Right forelimb (tissue), 1 donor: ENCODE measurements around the gene IZUMO1R.
"Not testable (repeated sequence)": the region's sequence is repeated elsewhere in the genome, so short reads cannot be mapped to it uniquely, and the experiment has no call there.

Experiments used
- DNase-seq: peaks from one replicate; pipeline ENCODE4 v3.0.0-alpha.2; 2018

Gene IZUMO1R

DNA sequence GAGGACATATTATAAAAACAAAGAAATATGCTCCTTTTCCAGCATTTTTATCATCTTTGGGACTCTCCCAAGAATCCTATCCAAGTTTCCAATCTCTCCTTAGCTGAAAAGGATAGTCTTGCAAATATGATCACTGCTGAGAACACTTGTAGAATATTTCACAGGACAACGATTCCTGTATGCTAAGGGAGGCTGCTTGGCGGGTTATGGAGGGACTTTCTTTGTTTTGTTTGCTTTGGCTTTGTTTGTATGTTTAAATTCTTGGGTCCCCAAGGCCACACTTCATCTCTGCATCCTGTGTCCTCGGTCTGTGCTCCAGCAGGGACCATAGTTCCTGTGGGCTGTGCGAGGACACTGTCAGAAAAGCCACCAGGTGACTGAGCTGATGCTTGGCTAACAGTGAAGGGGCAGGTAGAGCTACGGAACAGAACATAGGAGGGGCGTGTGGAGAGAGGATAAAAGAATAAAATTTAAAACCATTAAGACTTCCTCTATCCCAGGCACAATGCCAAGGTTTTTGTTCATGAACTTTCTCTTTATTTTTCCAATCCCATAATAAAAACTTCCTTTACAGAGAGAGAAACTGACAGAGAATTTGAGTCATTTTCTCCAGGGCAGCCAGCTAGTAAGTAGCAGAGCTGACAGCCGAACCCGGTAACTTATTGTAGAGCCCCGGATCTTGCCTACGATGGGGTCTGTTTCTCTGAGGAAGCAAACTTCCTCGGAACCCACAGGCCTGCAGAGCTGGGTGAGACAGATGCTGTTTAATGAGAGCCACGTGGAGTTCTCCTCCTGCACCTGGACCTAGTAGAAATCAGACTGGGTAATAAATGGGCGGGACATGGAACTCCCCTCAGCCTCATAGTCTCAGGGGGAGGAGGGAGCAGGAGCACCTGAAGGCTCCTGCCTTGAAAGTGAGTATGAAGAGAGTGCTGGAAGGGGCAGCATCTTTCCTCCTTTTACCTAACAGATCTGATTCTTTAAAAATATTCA, at the start of gene IZUMO1R:
TSS of gene IZUMO1R (plus strand) at position 615 of the 993 bp plus-strand sequence. CDS start 1,057 bp downstream, outside the sequence.
- DNase-seq: peak; percentile 63

DNA sequence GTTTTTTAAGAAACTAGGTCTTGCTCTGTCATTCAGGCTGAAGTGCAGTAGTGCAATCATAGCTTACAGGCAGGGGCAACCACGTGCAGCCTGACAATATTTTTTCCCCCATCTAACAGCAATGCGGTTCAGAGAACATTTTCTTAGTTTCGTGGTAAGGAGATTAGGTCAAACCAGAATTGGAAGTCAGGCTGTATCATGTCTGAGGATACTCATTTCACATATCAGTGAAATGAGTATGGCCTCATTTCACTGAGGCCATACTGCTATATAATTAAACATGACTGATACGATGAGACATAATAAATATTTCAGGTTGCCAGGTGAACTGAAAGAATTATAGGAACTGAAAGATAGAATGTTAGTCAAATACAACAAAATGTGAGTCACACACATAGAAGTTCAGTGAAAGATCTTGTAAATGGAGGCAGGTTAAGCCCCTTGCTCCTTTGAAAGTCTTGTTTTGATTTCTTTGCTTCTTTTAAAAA, 32.5 kb upstream of the IZUMO1R start:
- no peak for DNase-seq

DNA sequence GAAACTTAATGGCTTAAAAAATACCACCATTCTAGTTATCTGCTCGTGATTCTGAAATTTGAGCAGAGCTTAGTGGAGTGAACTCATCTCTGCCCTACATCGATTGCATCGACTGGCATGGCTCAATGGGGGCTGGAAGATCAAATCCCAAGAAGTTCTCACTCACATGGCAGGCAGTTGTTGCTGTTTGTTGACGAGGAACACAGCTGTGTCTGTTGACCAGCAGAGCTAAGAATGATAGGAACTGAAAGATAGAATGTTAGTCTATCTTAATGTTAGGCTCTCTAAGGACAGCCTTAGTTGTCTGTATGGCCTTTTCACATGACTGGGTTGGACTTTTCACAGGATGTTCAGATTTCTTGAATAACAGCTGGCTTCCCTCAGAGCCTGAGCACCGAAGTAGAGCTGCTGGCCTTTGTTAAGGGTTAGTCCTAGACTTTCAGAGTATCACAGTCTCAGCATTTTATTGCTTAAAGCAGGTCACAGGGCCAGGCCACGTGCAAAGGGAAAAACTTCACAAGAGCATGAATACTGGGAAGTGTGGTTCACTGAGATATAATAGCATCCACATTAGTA, 31.6 kb upstream of the IZUMO1R start:
- no peak for DNase-seq

DNA sequence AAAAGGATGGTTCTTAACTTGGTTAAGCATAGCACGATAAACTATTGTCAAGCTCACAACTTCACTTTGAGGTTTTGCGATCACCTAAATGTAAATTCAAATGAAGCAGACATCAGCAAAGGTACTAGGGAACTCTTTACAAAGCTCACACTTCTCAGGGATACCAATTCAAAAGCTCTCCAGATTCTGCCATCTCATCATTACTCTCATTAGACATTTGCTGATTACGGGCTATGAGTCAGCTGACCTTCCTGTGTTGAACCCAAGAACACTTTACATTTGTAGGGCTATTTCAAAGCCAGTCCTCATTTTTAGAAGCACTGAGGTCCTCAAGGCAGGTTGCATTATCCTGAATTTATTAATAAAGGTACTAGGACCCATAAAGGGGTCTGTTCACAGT, 28.4 kb upstream of the IZUMO1R start:
- DNase-seq: no peak

DNA sequence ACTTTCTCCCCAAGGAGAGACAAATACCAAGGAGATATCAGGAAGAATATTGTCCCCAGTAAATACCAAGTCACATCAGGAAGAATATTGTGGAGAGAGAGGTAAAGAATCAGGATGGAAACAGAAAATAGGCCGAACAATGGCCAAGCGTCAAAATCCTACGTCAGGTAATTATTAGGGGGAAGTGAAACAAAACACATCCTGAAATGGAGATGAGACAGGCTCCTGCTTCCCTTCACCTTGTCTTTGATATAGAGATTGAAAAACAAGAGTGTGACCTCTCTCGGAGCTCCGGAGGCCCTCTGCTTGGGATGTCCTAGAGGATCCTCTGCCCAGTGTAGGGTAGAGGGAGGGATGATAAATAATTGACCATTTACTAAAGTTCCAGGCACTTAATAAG, 27.4 kb upstream of the IZUMO1R start:
- no peak for DNase-seq

DNA sequence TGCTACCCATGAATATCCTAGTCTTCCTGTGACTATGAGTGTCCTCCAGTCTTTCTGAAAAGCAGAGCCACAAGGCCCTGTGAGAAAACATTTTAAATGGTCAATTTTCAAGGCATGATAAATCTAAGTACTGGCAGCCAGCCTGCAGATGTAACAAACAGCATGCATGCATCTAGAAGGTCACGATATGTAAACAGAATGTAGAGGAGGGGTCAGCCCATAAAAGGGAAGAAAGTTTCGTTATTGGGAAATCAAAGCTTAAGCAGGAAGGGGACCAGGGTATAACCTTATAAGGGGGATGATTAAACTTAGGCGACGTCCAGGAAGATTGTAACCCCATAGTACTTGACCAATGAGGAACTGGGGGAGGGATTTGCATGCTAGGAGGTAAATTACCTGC, 26.2 kb upstream of the IZUMO1R start:
- DNase-seq: not testable (repeated sequence)

DNA sequence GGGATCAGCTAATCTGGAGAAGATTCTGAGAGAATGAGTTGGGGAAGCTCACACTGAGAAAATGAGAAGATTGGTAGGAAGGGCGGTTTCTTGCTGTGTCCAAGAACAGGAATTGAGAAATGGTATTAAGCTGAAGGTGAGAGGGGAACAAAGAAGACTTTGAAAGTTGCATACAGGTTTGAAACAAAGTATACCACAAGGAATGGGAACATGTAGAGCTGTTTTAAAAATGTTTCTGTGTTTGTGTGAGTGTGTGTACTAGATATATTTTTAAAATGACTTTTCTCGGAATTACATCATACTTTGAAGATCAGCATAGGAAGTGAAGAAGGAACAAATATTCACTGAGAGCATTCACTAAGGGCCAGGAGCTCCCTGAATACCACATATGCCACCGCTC, 24.4 kb upstream of the IZUMO1R start:
- no peak for DNase-seq

DNA sequence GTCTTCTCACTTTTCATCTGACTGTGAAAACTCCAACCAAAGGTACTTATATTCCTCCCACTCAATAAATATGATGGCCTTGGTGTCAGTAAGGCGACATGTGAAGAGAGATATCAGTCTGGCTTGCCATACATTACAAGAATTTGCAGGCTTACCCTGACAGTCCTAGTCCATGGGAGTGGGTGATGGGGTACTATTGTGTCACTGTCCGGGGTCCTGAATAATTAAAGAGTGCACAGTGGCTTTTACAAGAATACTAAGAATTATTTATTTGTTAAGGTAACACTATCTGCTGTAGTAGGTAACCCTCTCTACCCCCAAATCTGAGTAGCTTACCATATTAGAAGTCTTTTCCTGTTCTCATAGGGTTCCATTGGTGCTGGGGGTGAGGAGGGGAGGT, 23.1 kb upstream of the IZUMO1R start:
- no peak for DNase-seq

DNA sequence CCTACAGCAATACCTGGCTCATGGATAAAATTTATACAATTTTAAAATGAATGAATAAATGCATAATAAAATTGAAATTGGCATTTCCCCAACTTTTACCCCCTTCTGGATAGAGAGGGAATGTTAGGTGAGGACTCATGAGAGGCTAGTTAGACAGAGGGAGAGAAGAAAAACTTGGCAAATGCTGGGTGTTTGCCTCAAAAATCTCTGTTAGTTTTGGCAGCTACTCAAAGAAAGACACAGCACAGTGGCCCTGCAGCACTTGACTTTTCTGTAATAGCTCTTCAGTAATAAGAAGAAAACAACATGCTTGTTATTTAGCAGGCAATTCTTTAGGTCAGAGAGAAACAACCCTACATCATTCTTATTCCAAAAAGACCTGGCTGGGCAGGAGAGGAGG, 20.7 kb upstream of the IZUMO1R start:
- DNase-seq: no peak

DNA sequence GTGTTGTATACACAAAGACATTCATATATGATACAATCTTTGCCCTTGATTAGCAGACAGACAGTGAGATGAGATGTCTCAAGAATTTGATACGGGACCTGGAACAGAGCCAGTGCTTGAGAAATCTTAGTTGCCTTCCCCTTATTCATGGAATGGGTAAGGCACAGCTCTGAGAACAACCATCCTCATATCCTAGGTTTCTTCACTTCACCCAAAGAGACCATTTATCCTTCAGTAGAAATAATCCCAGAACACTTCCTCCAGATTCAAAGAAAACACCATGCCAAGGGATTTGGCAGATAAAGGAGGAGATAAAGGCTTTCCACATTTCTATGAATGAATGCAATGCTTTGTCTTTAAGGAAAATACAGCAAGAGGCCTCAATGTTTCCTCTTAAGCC, 8.8 kb upstream of the IZUMO1R start:
- no peak for DNase-seq

DNA sequence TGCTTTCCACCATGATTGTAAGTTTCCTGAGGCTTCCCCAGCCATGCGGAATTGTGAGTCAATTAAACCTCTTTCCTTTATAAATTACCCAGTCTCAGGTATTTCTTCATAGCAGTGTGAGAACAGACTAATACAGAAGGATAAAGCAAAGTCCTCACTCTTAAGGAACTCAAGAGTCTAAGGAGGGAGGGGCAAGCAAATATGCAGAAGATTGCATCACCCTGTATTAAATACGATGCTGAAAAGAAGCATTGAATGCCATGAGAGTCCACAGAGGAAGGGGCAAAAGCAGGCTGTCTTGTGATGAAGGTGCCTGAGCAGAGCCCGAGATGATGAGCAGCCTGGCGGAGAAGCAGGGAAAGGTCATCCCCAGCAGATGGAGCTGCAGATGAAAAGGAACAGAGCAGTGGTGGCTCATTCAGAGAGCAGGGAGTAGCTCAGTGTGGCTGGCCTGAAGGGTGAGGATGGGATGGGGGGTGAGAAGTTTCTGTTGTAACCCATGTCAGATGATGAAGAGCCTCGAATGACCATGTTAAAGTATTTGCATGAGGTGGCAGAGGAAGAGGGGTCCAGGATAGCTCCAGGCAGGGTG, 6.3 kb upstream of the IZUMO1R start:
- DNase-seq: no peak

DNA sequence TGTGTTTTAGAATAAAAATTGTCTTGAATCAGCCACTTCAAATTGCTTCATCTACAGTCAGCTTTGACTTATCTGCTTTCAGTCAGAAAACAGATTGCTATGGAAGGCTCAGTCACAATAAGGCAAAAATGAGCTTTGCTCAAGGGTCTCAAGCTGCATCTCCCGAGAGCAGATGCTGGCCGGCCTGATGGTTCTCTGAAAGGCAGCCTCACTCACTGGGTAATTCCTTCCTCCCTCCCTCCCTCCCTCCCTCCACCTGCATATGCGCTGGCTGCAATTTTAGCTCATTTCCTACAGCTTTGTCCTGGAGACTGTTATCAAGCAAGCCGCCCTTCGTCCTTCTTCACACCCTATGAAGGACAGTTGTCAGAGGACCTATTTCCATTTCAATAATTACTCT, 1.6 kb upstream of the IZUMO1R start:
- peak; percentile 45 for DNase-seq

DNA sequence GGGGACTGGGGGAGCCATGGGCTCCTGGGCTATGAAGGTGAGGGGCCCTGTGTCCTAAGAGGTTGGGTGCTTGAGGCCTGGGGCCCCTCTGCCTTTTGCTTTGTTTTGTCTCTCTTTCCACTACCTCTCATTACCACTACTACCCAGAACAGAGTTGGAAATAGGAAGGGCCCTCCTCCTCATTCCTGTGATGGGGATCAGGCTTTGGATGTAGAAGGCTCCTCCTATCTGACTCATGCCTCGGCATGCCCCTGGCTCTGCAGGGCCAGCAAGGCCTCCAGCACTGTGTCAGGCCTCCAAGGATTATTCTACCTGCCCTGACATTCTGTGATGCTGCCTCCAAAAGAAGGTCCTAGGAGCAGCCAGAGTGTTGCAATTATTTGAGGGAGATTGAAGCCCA, 766 bp downstream of the IZUMO1R start:
- no peak for DNase-seq

DNA sequence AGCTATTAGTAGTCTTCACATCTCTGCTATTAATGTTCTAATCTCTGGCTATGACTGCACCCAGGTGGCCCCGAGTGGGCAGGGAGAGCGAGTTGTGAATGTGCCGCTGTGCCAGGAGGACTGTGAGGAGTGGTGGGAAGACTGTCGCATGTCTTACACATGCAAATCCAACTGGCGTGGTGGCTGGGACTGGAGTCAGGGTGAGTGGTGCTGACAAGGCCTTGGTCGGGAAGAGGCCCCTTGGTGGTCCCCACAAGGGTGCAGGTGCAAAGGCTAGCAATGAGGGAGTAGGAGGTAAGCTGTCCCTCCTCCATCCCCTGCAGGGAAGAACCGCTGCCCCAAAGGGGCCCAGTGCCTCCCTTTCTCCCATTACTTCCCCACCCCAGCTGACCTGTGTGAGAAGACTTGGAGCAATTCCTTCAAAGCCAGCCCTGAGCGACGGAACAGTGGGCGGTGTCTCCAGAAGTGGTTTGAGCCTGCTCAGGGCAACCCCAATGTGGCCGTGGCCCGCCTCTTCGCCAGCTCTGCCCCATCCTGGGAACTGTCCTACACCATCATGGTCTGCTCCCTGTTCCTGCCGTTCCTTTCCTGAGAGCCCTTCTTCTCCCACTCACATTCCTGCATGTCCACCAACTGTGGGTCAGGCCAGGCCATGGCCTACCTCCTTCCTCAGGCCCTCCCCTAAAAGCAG, 2.9 kb downstream of the IZUMO1R start:
- DNase-seq: no peak

DNA sequence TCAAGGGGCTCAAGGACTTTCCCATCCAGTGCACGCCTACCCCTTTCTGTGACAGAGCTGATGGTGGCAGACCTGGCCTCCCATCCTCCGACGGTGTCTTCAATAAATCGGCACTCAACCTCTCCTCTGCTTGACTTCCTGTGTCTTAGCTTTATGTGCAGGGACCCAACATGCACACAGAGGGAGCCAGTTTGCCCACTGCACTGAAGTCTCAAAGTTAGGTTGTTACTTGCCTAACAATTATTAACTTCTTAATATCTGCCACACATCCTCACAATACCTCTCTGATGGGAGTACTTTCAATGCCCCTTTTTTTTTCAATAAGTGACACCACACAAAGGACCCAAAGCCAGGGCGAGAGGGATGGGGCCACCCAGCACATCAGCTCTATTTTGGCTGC, 3.6 kb downstream of the IZUMO1R start:
- no peak for DNase-seq

DNA sequence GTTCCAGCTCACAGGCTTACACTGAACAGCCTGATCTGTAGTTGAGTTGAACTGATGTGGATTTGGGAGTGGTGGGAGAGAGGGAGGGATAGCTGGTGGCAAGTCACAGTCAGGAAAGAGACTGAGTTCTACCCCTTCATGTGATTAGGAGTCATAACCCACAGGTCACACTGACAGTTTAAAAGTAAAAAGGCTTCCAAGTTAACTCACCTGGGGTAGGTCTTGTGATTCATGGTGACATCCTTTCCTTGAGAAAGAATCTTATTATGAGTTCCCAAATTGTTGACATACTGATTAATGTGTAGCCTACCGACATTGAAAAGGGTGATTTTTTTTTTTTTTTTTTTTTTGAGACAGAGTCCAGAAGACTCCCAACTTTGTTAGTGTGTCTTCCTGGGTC, 5.4 kb downstream of the IZUMO1R start:
- DNase-seq: no peak

DNA sequence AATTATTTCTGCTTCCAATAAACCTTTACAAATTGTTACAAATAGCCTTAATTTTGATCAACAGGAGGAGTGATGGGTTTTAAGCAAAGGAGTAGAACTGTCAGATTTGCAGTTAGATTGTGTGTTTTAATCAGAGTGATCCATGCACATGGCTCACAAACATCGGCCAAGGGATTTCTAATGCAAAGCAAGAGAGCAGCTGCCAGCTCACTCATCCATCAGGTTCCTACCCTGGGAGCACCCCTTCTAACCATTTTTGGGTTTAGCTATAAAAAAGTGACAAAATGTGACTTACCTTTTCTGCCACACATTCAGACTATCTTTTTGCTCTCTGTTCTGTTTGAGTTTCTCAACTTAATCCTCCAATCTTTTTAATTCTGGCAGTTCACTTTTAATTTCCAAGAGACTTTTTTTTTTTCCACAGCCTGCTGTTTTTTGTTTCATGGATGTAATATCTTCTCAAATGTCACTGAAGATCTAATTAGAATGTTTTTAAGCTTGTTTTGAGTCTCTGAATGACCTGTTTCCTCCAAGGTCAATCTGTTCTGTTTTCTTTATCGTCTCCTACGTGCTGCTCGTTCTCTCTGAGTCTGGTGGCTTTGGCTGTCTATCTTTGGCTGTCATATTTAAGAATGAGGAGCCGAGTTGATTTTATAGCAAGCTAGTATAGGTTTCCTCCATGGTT, 6.0 kb downstream of the IZUMO1R start:
- DNase-seq: no peak

DNA sequence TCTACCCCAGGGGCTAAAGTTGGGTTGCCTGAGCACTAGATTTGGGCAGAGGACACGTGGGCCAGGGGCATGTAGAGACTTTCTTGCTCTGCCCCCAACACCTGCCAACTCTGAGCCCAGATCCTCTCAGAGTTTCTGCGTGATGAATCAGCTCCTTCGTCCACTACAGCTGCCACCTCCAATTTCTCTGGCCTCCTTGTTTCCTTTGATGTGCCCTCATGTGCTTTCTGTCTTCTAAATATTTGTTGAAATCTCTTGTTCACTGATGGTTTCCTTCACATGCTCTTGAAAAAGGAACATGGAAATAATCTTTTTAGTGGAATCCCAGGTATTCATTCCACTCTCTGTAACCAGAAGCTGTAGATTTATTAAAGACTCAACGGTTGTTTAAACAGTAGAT, 8.0 kb downstream of the IZUMO1R start:
- no peak for DNase-seq

DNA sequence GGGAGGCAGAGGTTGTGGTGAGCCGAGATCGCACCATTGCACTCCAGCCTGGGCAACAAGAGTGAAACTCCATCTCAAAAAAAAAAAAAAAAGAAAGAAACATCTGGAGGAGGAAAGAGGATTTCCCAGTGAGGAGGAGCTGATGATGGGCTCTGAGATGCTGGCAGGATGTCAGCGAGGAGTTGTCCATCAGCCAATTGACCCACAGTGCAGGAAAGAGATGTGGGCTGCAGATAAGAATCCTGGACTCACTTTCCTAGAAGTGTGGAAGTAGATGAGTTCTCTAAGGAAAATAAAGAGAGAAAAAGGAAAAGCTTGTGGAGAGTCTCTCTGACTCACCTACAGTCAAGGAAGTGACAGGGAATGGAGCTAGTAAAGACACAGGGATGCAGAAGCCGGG, 9.7 kb downstream of the IZUMO1R start:
- DNase-seq: no peak

DNA sequence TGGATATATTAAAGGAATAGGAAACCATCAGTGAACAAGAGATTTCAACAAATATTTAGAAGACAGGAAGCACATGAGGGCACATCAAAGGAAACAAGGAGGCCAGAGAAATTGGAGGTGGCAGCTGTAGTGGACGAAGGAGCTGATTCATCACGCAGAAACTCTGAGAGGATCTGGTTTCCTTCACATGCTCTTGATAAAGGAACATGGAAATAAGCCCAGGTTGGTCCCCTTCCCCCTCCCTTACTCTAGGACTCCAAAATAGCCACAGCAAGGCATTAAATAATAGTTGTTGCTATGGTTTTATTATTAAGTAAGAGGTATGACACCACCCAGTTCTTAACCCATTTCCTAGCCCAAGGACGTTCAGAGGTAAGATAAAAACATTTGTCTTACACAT, 11.3 kb downstream of the IZUMO1R start:
- no peak for DNase-seq

DNA sequence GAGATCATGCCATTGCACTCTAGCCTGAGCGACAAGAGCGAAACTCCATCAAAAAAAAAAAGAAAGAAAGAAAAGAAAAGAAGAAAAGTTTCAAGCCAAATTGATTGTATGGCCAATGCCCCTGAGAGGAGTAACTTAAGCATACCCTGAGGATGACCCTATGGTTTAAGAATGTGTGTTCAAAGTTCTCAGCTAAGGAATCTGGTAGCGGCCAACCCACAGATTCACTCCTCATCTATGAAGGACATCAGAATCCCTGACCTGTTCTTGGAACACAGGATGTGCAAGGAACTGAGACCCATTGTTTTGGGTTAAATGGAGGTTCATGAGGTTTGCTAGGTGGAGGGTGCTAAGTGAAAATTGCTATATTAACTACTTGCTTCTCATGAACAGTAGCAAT, 18.1 kb downstream of the IZUMO1R start:
- DNase-seq: no peak

DNA sequence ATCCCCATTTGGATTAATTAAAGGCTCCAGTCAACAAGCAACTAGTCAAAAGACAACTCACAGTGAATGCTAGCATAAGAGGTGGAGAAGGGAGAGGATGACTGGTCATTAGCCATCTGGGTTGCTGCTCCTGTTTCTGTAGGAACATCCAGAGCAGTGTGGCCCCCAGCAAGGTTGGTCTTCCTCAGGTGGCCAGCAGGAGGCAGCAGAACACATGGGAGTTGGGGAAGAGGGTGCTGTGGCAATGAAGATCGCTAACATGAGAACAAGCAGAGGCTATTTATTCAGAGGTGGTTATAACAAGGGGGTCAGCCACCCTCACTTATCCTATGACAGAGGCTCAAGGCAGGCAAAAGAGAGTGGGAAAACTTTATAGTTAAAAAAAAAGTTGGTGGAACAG, 21.3 kb downstream of the IZUMO1R start:
- DNase-seq: no peak

DNA sequence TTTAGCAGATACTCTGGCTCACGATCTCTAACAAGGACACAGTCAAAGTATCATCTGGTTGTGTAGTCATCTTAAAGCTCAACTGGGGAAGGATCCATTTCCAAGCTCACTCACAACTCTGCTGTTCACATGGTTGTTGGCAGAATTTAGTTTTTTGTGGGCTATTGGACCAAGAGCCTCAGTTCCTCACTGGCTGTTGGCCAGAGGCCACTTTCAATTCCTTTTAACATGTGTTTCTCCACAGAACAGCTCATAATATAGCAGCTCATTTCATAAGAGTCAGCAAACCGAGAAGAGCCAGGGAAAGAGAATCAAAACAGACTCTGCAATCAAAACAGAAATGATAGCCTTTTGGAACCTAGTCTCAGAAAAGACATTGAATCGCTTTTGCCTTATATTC, 22.6 kb downstream of the IZUMO1R start:
- DNase-seq: no peak
